GM19372 (cell line): ENCODE measurements around the gene SPOCD1.

Experiments
- ATAC-seq: cut with Tn5 transposase; IDR thresholded peaks from one replicate; pipeline ENCODE4 v1.9.1; 2021; ENCODE audit warnings: mild to moderate bottlenecking, low read depth, moderate library complexity; ENCODE audit not compliant: unreplicated experiment

SPOCD1 gene

GRCh38 chr1:31815752-31816500 is at the start of gene SPOCD1:
SPOCD1 (minus strand) TSS chr1:31816022; CDS start chr1:31815333, 689 bp downstream.
- ATAC-seq, result no peak

GRCh38 chr1:31862071-31862470 is 46.2 kb upstream of the SPOCD1 start:
- ATAC-seq, result no peak

- no peak for ATAC-seq
Measured at GRCh38 chr1:31861346-31861745, 45.5 kb upstream of the SPOCD1 start.

GRCh38 chr1:31860581-31860980 is 44.8 kb upstream of the SPOCD1 start:
- no peak for ATAC-seq

- ATAC-seq, result no peak
Measured at GRCh38 chr1:31859719-31860118, 43.9 kb upstream of the SPOCD1 start.

- ATAC-seq, result no peak
Measured at GRCh38 chr1:31859044-31859443, 43.2 kb upstream of the SPOCD1 start.

GRCh38 chr1:31857863-31858262 is 42.0 kb upstream of the SPOCD1 start:
- ATAC-seq, result no peak

- no peak for ATAC-seq
Measured at GRCh38 chr1:31856140-31856539, 40.3 kb upstream of the SPOCD1 start.

- ATAC-seq, result no peak
Measured at GRCh38 chr1:31855038-31855845, 39.4 kb upstream of the SPOCD1 start.

- no peak for ATAC-seq
Measured at GRCh38 chr1:31849653-31850052, 33.8 kb upstream of the SPOCD1 start.

GRCh38 chr1:31848381-31848897 is 32.6 kb upstream of the SPOCD1 start:
- ATAC-seq, result no peak

GRCh38 chr1:31846484-31846883 is 30.7 kb upstream of the SPOCD1 start:
- no peak for ATAC-seq

GRCh38 chr1:31843506-31843905 is 27.7 kb upstream of the SPOCD1 start:
- no peak for ATAC-seq

GRCh38 chr1:31839662-31840343 is 24.0 kb upstream of the SPOCD1 start:
- no peak for ATAC-seq

- ATAC-seq, result no peak
Measured at GRCh38 chr1:31837451-31838158, 21.8 kb upstream of the SPOCD1 start.

GRCh38 chr1:31836638-31837037 is 20.8 kb upstream of the SPOCD1 start:
- no peak for ATAC-seq

GRCh38 chr1:31835415-31835814 is 19.6 kb upstream of the SPOCD1 start:
- no peak for ATAC-seq

GRCh38 chr1:31834501-31834900 is 18.7 kb upstream of the SPOCD1 start:
- ATAC-seq, result no peak

GRCh38 chr1:31831397-31832378 is 15.9 kb upstream of the SPOCD1 start:
- ATAC-seq, result no peak
